CD4-positive, alpha-beta T cell (primary cell): ENCODE results near the gene PLEK2. TPM values are rescaled to one million over a fixed set of nuclear protein-coding genes. Genes with fewer than 3 reads are reported as not detected.

Source experiments
- ATAC-seq: fragments of 200-7000 bp; cut with Tn5 transposase; one replicate; pipeline ENCODE4 v1.10.0; 2022; ENCODE audit warnings: mild to moderate bottlenecking; ENCODE audit not compliant: poor library complexity
- CTCF ChIA-PET: fragments of 350-600 bp; sonication (Branson Sonifier 250); formaldehyde crosslinking; loops from one replicate; lab custom pipeline; 2021; ENCODE audit warnings: antibody characterized with exemption, inconsistent platforms; lab: Charles Lee
- POLR2A ChIA-PET: fragments of 350-600 bp; sonication (Branson Sonifier 250); formaldehyde crosslinking; loops from one replicate; lab custom pipeline; 2021; ENCODE audit warnings: antibody characterized with exemption, inconsistent platforms; lab: Charles Lee
- DNase-seq, 14 experiments: peaks; one replicate each; pipeline ENCODE4 v3.0.0-alpha.2; 2013 to 2020; ENCODE audit warnings: mixed read lengths in 2 of 14
- H3K27ac ChIP-seq, 2 donors: one replicate each; pipeline versions ENCODE4 v1.5.1 to v1.7.0; 2013; ENCODE audit warnings: low read length in 2 of 2, low read depth in 1 of 2, mild to moderate bottlenecking in 1 of 2
- H3K27me3 ChIP-seq, 2 experiments: 1 replicate in 1 of 2; 2 replicates in 1 of 2; pipeline versions ENCODE4 v1.6.1 to v1.7.0; 2013; ENCODE audit warnings: low read length in 2 of 2, control low read depth in 1 of 2, mild to moderate bottlenecking in 1 of 2, moderate library complexity in 1 of 2; ENCODE audit not compliant: insufficient read depth in 2 of 2, control insufficient read depth in 1 of 2
- H3K36me3 ChIP-seq: one replicate; pipeline ENCODE4 v1.6.1; 2013; ENCODE audit warnings: low read length, control low read depth; ENCODE audit not compliant: insufficient read depth
- H3K4me1 ChIP-seq: one replicate; pipeline ENCODE4 v1.6.1; 2013; ENCODE audit warnings: low read length, control low read depth; ENCODE audit not compliant: insufficient read depth
- H3K4me3 ChIP-seq: one replicate; pipeline ENCODE4 v1.5.1; 2013; ENCODE audit warnings: mild to moderate bottlenecking, low read length, moderate library complexity
- H3K9me3 ChIP-seq, 2 experiments: 1 replicate in 1 of 2; 2 replicates in 1 of 2; pipeline versions ENCODE4 v1.6.1 to v1.7.0; 2013; ENCODE audit warnings: low read length in 2 of 2, mild to moderate bottlenecking in 2 of 2, control low read depth in 1 of 2, moderate library complexity in 1 of 2; ENCODE audit not compliant: control insufficient read depth in 1 of 2, insufficient read depth in 1 of 2
- H3K27ac Mint-ChIP-seq: one replicate; pipeline ENCODE4 v1.8.0; 2020; ENCODE audit warnings: mixed read lengths
- H3K27me3 Mint-ChIP-seq: one replicate; pipeline ENCODE4 v1.8.0; 2021; ENCODE audit warnings: mixed read lengths
- H3K36me3 Mint-ChIP-seq: one replicate; pipeline ENCODE4 v1.8.0; 2021; ENCODE audit warnings: low read depth, mixed read lengths
- H3K4me1 Mint-ChIP-seq: one replicate; pipeline ENCODE4 v1.8.0; 2021; ENCODE audit warnings: low read depth, mixed read lengths
- H3K4me3 Mint-ChIP-seq: one replicate; pipeline ENCODE4 v1.8.0; 2020; ENCODE audit warnings: mild to moderate bottlenecking, mixed read lengths
- H3K9me3 Mint-ChIP-seq: one replicate; pipeline ENCODE4 v1.8.0; 2020; ENCODE audit warnings: mixed read lengths
- CTCF ChIP-seq: fragments of 200-600 bp; IDR thresholded peaks from one replicate; pipeline ENCODE4 v1.8.0; 2022; ENCODE audit warnings: antibody characterized with exemption, mild to moderate bottlenecking
- intact Hi-C, 2 experiments: fragments of 100-400 bp; cut with DNase I in 1 of 2; cut with micrococcal nuclease in 1 of 2; formaldehyde crosslinking; loops; one replicate each; pipeline versions ENCODE4 v1.15.1 to v1.9.0; 2023 to 2025; cut with DNase I, micrococcal nuclease
- total RNA-seq, 174 experiments: library from RNA in 2 of 174; stranded (reverse) in 2 of 174; gene quantifications; one replicate each; pipeline ENCODE4 v1.2.3 and lab custom pipeline; 2021 to 2026

Gene PLEK2
- total RNA-seq, 2 experiments from 2014 or later, result 1.3 to 1.4 TPM

- Histone ChIP-seq H3K27me3 (peaks cover 0 to 2% of the 10 kb centered on the region in 2 experiments), H3K9me3 (no peaks in the 10 kb centered on the region), H3K27ac (no peak overlapping the region), H3K4me1 (no peaks in the 10 kb centered on the region), H3K4me3 (no peak overlapping the region), H3K36me3 (no peaks in the 10 kb centered on the region)
- CTCF ChIA-PET, result no interaction called here
- intact Hi-C loops, result no loop called here
- Mint-ChIP-seq H3K27me3 (peaks cover 12% of the 10 kb centered on the region), H3K36me3 (no peaks in the 10 kb centered on the region), H3K27ac (no peak overlapping the region), H3K4me1 (no peaks in the 10 kb centered on the region), H3K9me3 (no peaks in the 10 kb centered on the region), H3K4me3 (no peak overlapping the region)
- no peak for TF ChIP-seq CTCF
- no peak for ATAC-seq
- DNase-seq, result no peak
- POLR2A ChIA-PET, result no interaction called here
These were observed 32.4 kb upstream of the PLEK2 start for GRCh38 chr14:67444395-67444794.

- intact Hi-C loops, result no loop called here
- Histone ChIP-seq H3K4me3 (no peak overlapping the region), H3K27me3 (peaks cover 0 to 2% of the 10 kb centered on the region in 2 experiments), H3K27ac (no peak overlapping the region), H3K4me1 (no peaks in the 10 kb centered on the region), H3K9me3 (no peaks in the 10 kb centered on the region), H3K36me3 (no peaks in the 10 kb centered on the region)
- ATAC-seq (no peak), DNase-seq (no peak)
- H3K4me1 Mint-ChIP-seq, result no peaks in the 10 kb centered on the region
- ChIA-PET CTCF (no interaction called here), POLR2A (no interaction called here)
- H3K27me3 Mint-ChIP-seq, result peaks cover 24% of the 10 kb centered on the region
- no peaks in the 10 kb centered on the region for H3K36me3 Mint-ChIP-seq
- H3K4me3 Mint-ChIP-seq, result no peak overlapping the region
- no peak for TF ChIP-seq CTCF
- no peaks in the 10 kb centered on the region for H3K9me3 Mint-ChIP-seq
- H3K27ac Mint-ChIP-seq, result no peak overlapping the region
These were observed 30.4 kb upstream of the PLEK2 start for GRCh38 chr14:67442139-67442906.

DNA sequence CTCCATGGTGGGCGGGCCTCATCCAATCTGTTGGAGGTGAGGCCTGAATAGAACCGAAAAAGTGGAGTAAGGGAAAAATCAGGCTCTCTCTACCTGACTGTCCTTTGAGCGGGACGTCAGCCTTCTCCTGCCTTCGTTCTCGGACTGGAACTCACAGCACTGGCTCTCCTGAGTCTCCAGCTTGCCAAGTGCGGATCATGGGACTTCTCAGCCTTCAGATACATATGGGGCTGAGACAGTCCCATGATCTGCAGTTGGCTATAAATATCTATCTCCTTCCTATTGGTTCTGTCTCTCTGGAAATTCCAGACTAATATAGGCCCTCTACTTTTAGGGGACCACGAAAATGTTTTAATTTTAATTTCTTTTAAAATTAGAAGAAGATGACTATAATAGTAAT lies 29.7 kb upstream of the PLEK2 start:
- H3K27ac Mint-ChIP-seq, result no peak overlapping the region
- CTCF ChIA-PET, result no interaction called here
- Histone ChIP-seq H3K36me3 (no peaks in the 10 kb centered on the region), H3K27ac (no peak overlapping the region), H3K4me1 (no peaks in the 10 kb centered on the region), H3K27me3 (peaks cover 0 to 2% of the 10 kb centered on the region in 2 experiments), H3K4me3 (no peak overlapping the region), H3K9me3 (no peaks in the 10 kb centered on the region)
- intact Hi-C loops, result no loop called here
- ATAC-seq (no peak), DNase-seq (no peak)
- POLR2A ChIA-PET, result no interaction called here
- no peaks in the 10 kb centered on the region for H3K9me3 Mint-ChIP-seq
- no peak for TF ChIP-seq CTCF
- H3K4me3 Mint-ChIP-seq, result no peak overlapping the region
- H3K27me3 Mint-ChIP-seq, result peaks cover 28% of the 10 kb centered on the region
- no peaks in the 10 kb centered on the region for H3K36me3 Mint-ChIP-seq
- H3K4me1 Mint-ChIP-seq, result no peaks in the 10 kb centered on the region
